Vagina (tissue), 2 donors: ENCODE measurements around the gene EPYC.

Experiments used
- POLR2A ChIP-seq, 2 donors: fragments of 450-650 bp; IDR thresholded peaks; one replicate each; pipeline ENCODE4 v1.6.1; 2017; ENCODE audit warnings: antibody characterized with exemption in 2 of 2, mild to moderate bottlenecking in 2 of 2, moderate library complexity in 2 of 2
- TF ChIP-seq, protein P1 (sequence below), 3 experiments: fragments of 450-650 bp in 2 of 3; fragments of 200-600 bp in 1 of 3; sonication (generic) in 1 of 3; IDR thresholded peaks; one replicate each; pipeline ENCODE4 v1.5.1; 2017 to 2019; ENCODE audit warnings: antibody characterized with exemption in 3 of 3, mild to moderate bottlenecking in 2 of 3, moderate library complexity in 2 of 3

DNA sequence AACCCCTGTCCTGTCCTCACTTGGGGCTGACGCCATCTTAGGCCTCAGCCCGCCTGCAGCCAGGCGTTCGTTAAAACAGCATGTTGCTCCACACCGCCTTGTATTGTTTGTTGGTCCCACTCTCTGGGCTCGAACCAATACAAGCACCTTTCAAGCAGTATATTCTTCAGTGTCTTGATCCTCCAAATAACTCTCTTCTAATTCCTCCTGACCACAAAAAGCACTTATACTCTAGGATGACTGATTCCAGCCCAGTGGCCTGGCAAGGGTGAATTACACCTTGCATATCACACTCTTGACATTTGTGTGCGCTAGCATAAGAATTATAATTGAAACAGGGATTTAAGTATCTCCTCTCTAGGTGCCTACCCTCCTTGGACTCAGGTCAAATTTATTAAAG is 56.9 kb downstream of the EPYC start:
- no peak for TF ChIP-seq POLR2A (IDR thresholded peaks at IDR 0.05)
- TF ChIP-seq, protein P1, sequence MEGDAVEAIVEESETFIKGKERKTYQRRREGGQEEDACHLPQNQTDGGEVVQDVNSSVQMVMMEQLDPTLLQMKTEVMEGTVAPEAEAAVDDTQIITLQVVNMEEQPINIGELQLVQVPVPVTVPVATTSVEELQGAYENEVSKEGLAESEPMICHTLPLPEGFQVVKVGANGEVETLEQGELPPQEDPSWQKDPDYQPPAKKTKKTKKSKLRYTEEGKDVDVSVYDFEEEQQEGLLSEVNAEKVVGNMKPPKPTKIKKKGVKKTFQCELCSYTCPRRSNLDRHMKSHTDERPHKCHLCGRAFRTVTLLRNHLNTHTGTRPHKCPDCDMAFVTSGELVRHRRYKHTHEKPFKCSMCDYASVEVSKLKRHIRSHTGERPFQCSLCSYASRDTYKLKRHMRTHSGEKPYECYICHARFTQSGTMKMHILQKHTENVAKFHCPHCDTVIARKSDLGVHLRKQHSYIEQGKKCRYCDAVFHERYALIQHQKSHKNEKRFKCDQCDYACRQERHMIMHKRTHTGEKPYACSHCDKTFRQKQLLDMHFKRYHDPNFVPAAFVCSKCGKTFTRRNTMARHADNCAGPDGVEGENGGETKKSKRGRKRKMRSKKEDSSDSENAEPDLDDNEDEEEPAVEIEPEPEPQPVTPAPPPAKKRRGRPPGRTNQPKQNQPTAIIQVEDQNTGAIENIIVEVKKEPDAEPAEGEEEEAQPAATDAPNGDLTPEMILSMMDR (IDR thresholded peaks at IDR 0.05) = no peak
